Mononuclear cell (primary cell): ENCODE data around the gene ENTREP3. TPM values are rescaled to one million over a fixed set of nuclear protein-coding genes. Genes with fewer than 3 reads are reported as not detected.

Source experiments
- total RNA-seq: library from RNA; depleted of rRNA; stranded (reverse); fragments of >200 nt; gene quantifications from one replicate; pipeline ENCODE4 v1.2.3, GENCODE V29; 2012

ENTREP3 gene
- total RNA-seq, 1 donor = 2.1 TPM

Other genes starting within 250 kb of the ENTREP3 start
- 0.10 TPM for gene DCST2, start 221.7 kb downstream of the ENTREP3 start, total RNA-seq
- gene DCST1, start 221.7 kb downstream of the ENTREP3 start, total RNA-seq = 0.21 TPM
- gene ADAM15, start 204.2 kb downstream of the ENTREP3 start, total RNA-seq = 25.1 TPM
- gene EFNA4, start 191.7 kb downstream of the ENTREP3 start, total RNA-seq = 2.4 TPM
- gene EFNA3, start 176.6 kb downstream of the ENTREP3 start, total RNA-seq = 0.21 TPM
- 0.84 TPM for gene EFNA1, start 127.6 kb downstream of the ENTREP3 start, total RNA-seq
- gene SLC50A1, start 119.6 kb downstream of the ENTREP3 start, total RNA-seq = 22.4 TPM
- gene DPM3, start 115.0 kb downstream of the ENTREP3 start, total RNA-seq = 14.0 TPM
- 62.0 TPM for gene KRTCAP2, start 82.2 kb downstream of the ENTREP3 start, total RNA-seq
- gene TRIM46, start 81.6 kb downstream of the ENTREP3 start, total RNA-seq = 0.52 TPM
- 8.0 TPM for gene THBS3, start 47.6 kb downstream of the ENTREP3 start, total RNA-seq
- 16.1 TPM for gene MTX1, start 46.8 kb downstream of the ENTREP3 start, total RNA-seq
- gene SCAMP3, start 6.9 kb upstream of the ENTREP3 start, total RNA-seq = 17.9 TPM
- gene CLK2, start 18.0 kb upstream of the ENTREP3 start, total RNA-seq = 18.2 TPM
- gene HCN3, start 22.0 kb upstream of the ENTREP3 start, total RNA-seq = 0.21 TPM
- not detected for gene PKLR, start 46.0 kb upstream of the ENTREP3 start, total RNA-seq
- gene FDPS, start 53.4 kb upstream of the ENTREP3 start, total RNA-seq = 21.5 TPM
- gene RUSC1, start 65.4 kb upstream of the ENTREP3 start, total RNA-seq = 6.6 TPM